ENCODE data around the gene ARHGAP28.

- TF ChIP-seq, protein P1, sequence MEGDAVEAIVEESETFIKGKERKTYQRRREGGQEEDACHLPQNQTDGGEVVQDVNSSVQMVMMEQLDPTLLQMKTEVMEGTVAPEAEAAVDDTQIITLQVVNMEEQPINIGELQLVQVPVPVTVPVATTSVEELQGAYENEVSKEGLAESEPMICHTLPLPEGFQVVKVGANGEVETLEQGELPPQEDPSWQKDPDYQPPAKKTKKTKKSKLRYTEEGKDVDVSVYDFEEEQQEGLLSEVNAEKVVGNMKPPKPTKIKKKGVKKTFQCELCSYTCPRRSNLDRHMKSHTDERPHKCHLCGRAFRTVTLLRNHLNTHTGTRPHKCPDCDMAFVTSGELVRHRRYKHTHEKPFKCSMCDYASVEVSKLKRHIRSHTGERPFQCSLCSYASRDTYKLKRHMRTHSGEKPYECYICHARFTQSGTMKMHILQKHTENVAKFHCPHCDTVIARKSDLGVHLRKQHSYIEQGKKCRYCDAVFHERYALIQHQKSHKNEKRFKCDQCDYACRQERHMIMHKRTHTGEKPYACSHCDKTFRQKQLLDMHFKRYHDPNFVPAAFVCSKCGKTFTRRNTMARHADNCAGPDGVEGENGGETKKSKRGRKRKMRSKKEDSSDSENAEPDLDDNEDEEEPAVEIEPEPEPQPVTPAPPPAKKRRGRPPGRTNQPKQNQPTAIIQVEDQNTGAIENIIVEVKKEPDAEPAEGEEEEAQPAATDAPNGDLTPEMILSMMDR (IDR thresholded peaks at IDR 0.05), result no peak
- TF ChIP-seq POLR2A (IDR thresholded peaks at IDR 0.05), result no peak
Observed at GRCh38 chr18:6854811-6855210, 125.3 kb downstream of the ARHGAP28 start.
